Omental fat pad (tissue), 4 donors: Measurements from ENCODE around the gene STIP1. TPM values are rescaled to one million over a fixed set of nuclear protein-coding genes. Genes with fewer than 3 reads are reported as not detected.
A peak's percentile ranks its signal among the peaks of the same experiment; 100 is the strongest.

Experiments used
- ATAC-seq: fragments of 150-250 bp; one replicate; pipeline ENCODE4 v1.9.1; 2016; ENCODE audit warnings: mild to moderate bottlenecking, moderate library complexity; ENCODE audit not compliant: low FRiP score
- DNase-seq: peaks from one replicate; pipeline ENCODE4 v3.0.0-alpha.2; 2019; ENCODE audit warnings: low spot score
- total RNA-seq, 4 donors: library from RNA; depleted of rRNA; stranded (reverse); fragments of >200 nt; gene quantifications; one replicate each; pipeline ENCODE4 v1.1.0, GENCODE V29; 2016
- TF ChIP-seq, protein P1 (sequence below), 3 donors: fragments of 450-650 bp; IDR thresholded peaks; one replicate each; pipeline ENCODE4 v1.5.1; 2016 to 2017; ENCODE audit warnings: antibody characterized with exemption in 3 of 3, mild to moderate bottlenecking in 3 of 3, moderate library complexity in 2 of 3

The STIP1 gene
- total RNA-seq, 4 donors from 2014 or later: 73.0 to 174 (median 135) TPM

DNA sequence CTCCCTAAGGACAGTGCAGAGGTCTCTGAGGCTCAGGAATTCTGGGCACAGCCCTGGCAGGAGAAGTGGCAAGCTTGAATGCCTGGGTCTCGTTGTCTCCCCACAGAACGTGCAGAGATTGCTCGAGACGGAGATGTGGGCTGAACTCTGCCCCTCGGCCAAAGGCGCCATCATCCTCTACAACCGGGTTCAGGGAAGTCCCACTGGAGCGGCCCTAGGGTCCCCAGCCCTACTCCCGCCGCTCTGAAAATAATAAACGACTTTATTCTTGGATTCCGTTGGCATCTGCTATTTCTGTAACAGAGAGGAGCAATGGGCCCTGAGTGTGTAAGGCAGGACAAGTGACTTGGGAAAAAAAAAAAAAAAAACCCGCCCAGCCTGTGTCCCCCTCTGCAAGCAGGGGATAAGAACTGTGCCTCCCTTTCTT lies 43.8 kb downstream of the STIP1 start:
- no peak for DNase-seq
- TF ChIP-seq, protein P1, sequence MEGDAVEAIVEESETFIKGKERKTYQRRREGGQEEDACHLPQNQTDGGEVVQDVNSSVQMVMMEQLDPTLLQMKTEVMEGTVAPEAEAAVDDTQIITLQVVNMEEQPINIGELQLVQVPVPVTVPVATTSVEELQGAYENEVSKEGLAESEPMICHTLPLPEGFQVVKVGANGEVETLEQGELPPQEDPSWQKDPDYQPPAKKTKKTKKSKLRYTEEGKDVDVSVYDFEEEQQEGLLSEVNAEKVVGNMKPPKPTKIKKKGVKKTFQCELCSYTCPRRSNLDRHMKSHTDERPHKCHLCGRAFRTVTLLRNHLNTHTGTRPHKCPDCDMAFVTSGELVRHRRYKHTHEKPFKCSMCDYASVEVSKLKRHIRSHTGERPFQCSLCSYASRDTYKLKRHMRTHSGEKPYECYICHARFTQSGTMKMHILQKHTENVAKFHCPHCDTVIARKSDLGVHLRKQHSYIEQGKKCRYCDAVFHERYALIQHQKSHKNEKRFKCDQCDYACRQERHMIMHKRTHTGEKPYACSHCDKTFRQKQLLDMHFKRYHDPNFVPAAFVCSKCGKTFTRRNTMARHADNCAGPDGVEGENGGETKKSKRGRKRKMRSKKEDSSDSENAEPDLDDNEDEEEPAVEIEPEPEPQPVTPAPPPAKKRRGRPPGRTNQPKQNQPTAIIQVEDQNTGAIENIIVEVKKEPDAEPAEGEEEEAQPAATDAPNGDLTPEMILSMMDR (IDR thresholded peaks at IDR 0.05): no peak
- no peak for ATAC-seq

DNA sequence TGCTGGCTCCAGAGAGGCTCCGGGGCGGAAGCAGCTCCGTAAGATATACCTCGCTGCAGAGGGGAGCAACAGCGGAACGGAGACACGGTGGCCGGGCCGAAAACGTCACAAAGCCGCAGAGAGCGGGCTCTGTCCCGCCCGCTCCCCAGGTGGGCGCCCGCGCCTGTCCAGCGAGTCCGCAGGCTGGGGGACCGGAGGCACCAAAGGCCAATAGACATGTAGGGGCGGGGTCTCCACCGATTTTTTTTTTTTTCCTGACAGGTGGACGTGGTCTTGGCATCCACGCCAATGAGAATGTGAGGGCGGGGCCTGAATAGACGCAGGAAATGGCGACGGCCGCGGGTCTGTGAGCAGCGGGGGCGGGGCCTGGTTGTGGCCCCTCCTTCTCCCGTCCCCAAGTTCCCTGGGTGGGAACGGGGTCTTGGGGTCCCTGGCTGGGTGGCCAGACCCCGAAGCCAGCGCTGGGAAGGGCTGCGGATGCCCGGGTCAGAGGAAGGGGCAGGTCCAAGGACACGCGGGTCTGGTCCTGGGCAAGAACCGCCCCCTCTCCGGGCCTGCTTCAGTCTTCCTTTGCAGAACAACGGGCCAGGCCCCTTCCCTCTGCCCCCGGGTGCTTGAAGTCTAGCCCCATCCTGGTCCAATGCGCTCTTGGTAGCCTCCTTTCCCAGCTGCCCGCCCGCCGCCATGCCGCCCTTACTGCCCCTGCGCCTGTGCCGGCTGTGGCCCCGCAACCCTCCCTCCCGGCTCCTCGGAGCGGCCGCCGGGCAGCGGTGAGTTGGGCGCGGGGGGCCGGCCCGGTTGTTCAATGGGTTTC lies 44.4 kb downstream of the STIP1 start, which contains the start of gene DNAJC4:
DNAJC4 (plus strand) TSS at position 378 of the 814 bp plus-strand sequence; CDS start at position 685, 307 bp downstream.
- TF ChIP-seq, protein P1 (IDR thresholded peaks at IDR 0.05): no peak
- DNase-seq: peak; percentile 85
- ATAC-seq: peak; percentile 68

DNA sequence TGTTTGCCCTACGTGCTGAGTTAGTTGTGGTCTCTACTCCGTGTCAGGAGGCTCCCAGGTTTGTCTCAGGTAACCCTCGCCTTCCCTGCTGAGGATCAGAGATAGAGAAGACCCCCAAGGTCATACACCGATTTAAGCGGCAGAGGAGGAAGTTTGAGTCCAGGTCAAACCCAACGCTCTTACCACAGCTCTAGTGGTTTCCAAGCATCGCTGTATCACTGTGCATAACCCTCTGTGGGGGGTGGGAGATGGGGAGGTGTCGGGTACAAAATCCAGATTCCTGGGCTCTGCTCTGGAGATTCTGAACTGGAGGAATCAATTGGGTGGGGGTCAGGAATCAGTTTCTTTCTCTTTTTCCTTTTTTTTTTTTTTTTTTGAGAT lies 45.0 kb downstream of the STIP1 start:
- TF ChIP-seq, protein P1 (IDR thresholded peaks at IDR 0.05): no peak
- DNase-seq (no peak), ATAC-seq (no peak)

DNA sequence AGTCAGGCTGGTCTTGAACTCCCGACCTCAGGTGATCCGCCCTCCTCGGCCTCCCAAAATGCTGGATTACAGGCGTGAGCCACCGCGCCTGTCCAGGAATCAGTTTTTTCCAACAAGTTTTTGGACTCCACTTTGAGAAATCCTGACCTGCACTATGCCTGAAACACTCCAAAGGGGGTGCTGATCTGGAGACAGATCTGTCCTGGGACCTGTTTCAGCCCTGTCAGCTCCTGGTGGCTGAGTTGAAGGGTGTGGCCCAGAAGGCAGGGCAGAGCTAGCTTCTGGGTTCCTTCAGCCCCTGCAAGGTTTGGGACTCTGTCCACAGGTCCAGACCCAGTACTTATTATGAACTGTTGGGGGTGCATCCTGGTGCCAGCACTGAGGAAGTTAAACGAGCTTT lies 45.6 kb downstream of the STIP1 start:
- TF ChIP-seq, protein P1 (IDR thresholded peaks at IDR 0.05): no peak
- DNase-seq (no peak), ATAC-seq (no peak)

DNA sequence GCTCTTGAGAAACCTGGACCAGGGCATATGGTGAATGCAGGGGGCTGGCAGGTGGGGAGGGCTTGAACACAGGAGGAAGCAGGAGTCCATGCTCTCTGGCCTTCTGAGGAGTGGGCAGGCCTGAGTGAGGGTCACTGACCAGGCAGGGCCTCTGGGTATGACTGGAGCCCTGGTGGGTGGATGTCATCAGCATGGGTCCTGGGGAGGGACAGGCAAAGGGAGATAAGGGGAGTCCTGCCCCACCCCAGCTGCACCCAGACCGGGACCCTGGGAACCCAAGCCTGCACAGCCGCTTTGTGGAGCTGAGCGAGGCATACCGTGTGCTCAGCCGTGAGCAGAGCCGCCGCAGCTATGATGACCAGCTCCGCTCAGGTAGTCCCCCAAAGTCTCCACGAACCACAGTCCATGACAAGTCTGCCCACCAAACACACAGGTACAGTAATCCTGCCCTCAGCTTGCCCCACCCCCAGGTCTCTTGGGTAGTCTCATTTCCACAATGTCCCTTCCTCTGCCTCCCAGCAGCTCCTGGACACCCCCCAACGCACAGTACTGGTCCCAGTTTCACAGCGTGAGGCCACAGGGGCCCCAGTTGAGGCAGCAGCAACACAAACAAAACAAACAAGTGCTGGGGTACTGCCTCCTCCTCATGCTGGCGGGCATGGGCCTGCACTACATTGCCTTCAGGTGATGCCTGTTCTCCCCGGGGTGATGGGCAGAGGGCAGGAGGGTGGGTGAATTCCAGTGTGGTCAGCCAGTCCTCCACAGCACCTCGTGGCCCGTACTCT lies 46.4 kb downstream of the STIP1 start:
- no peak for DNase-seq
- no peak for ATAC-seq
- TF ChIP-seq, protein P1 (IDR thresholded peaks at IDR 0.05): no peak

DNA sequence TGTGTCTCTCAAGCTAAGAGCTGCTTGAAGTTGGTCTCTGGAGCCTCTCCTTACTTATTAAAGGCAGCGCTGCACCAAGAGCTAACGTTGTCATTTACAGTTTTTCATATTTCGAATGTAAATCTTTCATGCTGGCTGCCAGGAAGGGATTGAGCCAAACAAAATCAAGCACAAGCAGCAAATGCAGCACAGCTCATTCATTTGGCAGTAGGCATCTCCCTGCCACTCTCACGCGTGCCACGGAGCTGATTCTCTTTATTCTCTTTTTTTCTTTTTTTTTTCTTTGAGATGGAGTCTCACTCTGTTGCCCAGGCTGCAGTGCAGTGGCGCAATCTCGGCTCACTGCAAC lies 47.0 kb downstream of the STIP1 start:
- TF ChIP-seq, protein P1 (IDR thresholded peaks at IDR 0.05): no peak
- ATAC-seq (no peak), DNase-seq (no peak)
